Aorta (tissue), 5 donors: ENCODE results near the gene ST6GALNAC5. TPM values are rescaled to one million over a fixed set of nuclear protein-coding genes. Genes with fewer than 3 reads are reported as not detected.

Experiments used
- ATAC-seq: fragments of 200-7000 bp; cut with Tn5 transposase; one replicate; pipeline ENCODE4 v1.9.1; 2022; ENCODE audit warnings: moderate library complexity; ENCODE audit not compliant: low FRiP score
- DNase-seq, 2 donors: peaks; one replicate each; pipeline ENCODE4 v3.0.0-alpha.2; 2020
- H3K27ac ChIP-seq, 2 donors: one replicate each; pipeline ENCODE4 v1.5.1; 2013; ENCODE audit warnings: low read length in 2 of 2, mild to moderate bottlenecking in 2 of 2, moderate library complexity in 2 of 2, control low read depth in 1 of 2, inconsistent platforms in 1 of 2, low read depth in 1 of 2
- H3K27me3 ChIP-seq, 2 donors: one replicate each; pipeline ENCODE4 v1.6.1; 2013; ENCODE audit warnings: control low read depth in 1 of 2, low read length in 1 of 2, mild to moderate bottlenecking in 1 of 2, moderate library complexity in 1 of 2; ENCODE audit not compliant: insufficient read depth in 2 of 2, control insufficient read depth in 1 of 2
- H3K36me3 ChIP-seq, 2 donors: one replicate each; pipeline ENCODE4 v1.6.1; 2013; ENCODE audit warnings: control low read depth in 1 of 2, low read length in 1 of 2, mild to moderate bottlenecking in 1 of 2; ENCODE audit not compliant: insufficient read depth in 2 of 2, control insufficient read depth in 1 of 2
- H3K4me1 ChIP-seq, 2 donors: one replicate each; pipeline ENCODE4 v1.6.1; 2013; ENCODE audit warnings: low read length in 2 of 2, control low read depth in 1 of 2, mild to moderate bottlenecking in 1 of 2, moderate library complexity in 1 of 2; ENCODE audit not compliant: insufficient read depth in 2 of 2, control insufficient read depth in 1 of 2
- H3K4me3 ChIP-seq, 2 donors: one replicate each; pipeline ENCODE4 v1.5.1; 2013; ENCODE audit warnings: low read length in 2 of 2, control low read depth in 1 of 2, mild to moderate bottlenecking in 1 of 2
- H3K9me3 ChIP-seq: one replicate; pipeline ENCODE4 v1.6.1; 2013; ENCODE audit warnings: mild to moderate bottlenecking, low read length; ENCODE audit not compliant: control insufficient read depth
- WGBS, 2 donors: extraction: QIAGEN DNeasy Blood & Tissue Kit; methylation state at CpG; one replicate each; pipeline ENCODE4 v1.1.7; 2013; 5-methylcytosine and 5-hydroxymethylcytosine counted together
- intact Hi-C, 2 donors: fragments of 100-400 bp; cut with DNase I; formaldehyde crosslinking; loops; one replicate each; pipeline versions ENCODE4 v1.14.2 to v1.15.0; 2022
- polyA plus RNA-seq, 2 donors: library from polyadenylated mRNA; stranded (reverse); fragments of 200-250 nt; gene quantifications; one replicate each; pipeline ENCODE4 v1.2.3, GENCODE V29; 2013
- total RNA-seq, 2 donors: library from RNA; stranded (reverse); fragmentation: NEBNext Ultra II Directional; extraction: Animal tissue kit (Norgen Biotek cat#: 25700); gene quantifications; one replicate each; pipeline ENCODE4 v1.2.1, GENCODE V29; 2021
- donor health status: healthy with polysubstance abuse.
- donor health status: Bipolar disorder and iron deficiency.
- donor health status: DM: no; HTN: no; CAD: no.
- donor health status: DM: no; HTN: no; CAD: no.
- donor health status: DM: yes; HTN: yes; CAD: no.

Gene ST6GALNAC5
- total and polyA plus RNA-seq, 4 donors, result 2.6 to 11.7 (median 6.7) TPM

DNA sequence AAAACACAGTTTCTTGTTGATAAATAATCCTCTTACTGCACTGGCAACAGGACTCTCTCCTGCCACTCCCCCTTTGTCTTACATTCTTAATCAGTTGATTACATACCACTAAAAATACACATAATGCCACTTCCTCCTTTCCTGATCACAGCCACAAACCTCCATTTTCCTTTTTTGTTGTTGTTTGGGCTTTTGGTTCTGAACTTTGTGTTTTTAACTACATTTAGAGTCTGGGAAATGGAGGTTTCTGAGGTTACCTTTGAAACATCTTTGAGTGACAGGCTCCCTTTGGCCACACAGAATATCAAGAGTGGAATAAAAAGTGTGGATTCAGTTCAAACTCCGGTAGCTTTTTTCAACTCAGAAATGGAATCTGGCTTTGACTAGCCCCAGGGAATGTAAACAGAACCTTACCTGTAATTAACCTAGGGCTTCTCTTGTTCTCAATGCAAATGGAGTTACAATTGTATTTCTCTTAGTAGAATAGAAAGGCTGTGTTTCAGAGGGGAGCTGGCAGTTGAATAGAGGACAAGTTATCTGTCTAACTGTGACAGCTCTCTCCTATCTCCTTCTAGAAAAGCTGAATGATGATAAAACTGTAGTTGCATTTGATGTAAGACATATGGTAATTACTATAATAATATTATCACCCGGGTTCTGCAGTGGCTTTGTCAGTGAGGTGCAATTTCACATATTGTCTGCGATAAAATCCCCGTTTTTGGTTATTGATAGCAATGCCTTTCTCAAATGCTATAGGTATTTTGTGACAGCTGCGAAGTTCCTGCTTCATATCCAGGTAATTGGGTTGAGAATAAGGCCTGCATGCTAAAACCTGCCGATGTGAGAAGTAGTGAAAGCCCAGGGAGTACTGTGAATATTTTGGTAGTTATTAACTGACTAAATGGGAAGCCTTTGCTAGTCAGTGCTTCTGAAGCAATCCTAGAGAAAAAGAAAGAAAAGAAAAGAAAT is 66.9 kb downstream of the ST6GALNAC5 start:
- no peak overlapping the region for H3K4me3 ChIP-seq
- ATAC-seq, result no peak
- intact Hi-C loops, result no loop called here
- DNase-seq, result no peak
- peaks cover 0 to 3% of the 10 kb centered on the region in 2 donors for H3K4me1 ChIP-seq
- H3K9me3 ChIP-seq, result no peaks in the 10 kb centered on the region
- no peaks in the 10 kb centered on the region for H3K27me3 ChIP-seq
- 80 to 84% methylated on average over 6 of the region's 6 CpGs for WGBS, 2 donors
- H3K36me3 ChIP-seq, result no peaks in the 10 kb centered on the region
- H3K27ac ChIP-seq, result no peak overlapping the region

DNA sequence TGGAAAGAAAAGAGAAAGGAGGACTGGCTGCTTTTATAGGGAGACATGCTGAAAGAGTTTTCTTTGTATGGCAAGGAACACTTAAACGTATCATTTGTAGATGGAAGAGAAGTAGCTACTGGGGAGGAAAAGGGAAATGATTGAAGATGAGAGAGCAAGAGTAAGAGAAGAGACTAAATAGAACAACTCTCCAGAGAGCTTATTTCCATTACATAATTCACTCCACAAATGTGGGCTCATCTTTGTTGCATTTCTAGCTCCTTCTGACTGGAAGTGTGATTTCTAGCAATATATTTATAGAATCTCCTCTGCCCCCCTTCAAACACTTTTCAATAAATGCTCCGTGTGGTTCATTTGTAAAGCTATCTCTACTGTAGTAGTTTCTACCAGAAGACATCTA is 71.0 kb downstream of the ST6GALNAC5 start:
- Histone ChIP-seq H3K27me3 (no peaks in the 10 kb centered on the region), H3K4me1 (peaks cover 0 to 3% of the 10 kb centered on the region in 2 donors), H3K9me3 (no peaks in the 10 kb centered on the region), H3K36me3 (no peaks in the 10 kb centered on the region), H3K27ac (no peak overlapping the region), H3K4me3 (no peak overlapping the region)
- intact Hi-C loops, result no loop called here
- DNase-seq, result no peak
- WGBS, 2 donors, result 60 to 74% methylated on average over 2 of the region's 2 CpGs
- ATAC-seq, result no peak

DNA sequence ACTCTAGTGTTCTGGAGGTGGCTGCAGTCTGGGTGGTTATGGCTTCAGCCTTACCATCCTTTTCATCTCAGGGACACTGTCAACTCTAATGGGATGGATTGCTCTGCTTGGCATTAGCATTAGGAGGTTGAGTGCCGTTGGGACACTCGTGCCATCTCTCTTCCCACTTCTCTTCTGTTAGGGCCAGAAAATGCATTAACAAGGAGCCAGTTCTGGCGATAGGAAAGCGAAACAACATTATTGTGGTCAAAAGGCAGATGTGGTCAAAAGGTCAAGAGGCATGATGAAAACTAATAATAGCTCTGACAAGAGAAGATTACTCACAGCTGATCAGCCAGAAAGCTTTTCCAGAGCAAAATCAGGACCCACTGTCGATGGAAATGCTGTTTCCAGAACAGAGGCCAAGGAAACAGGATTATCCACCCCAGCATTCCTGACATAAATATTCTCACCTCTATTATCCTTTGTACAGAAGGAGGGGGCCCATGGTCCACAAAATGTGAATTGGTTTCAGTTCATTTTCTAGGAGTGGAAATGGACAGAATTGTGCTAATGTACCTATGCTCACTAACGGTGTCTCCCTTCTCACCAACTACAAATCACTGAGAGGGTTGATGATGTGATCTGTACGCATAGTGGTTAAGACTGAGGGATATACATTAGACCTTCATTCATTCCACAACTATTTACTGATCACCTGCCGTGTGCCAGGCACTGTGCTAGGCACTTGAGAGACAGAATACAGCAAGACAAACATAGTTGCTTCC is 72.0 kb downstream of the ST6GALNAC5 start:
- Histone ChIP-seq H3K36me3 (no peaks in the 10 kb centered on the region), H3K4me3 (no peak overlapping the region), H3K27me3 (no peaks in the 10 kb centered on the region), H3K9me3 (no peaks in the 10 kb centered on the region), H3K27ac (no peak overlapping the region), H3K4me1 (no peaks in the 10 kb centered on the region)
- ATAC-seq, result no peak
- no peak for DNase-seq
- 83 to 85% methylated on average over 8 of the region's 8 CpGs for WGBS, 2 donors
- intact Hi-C loops, result no loop called here

DNA sequence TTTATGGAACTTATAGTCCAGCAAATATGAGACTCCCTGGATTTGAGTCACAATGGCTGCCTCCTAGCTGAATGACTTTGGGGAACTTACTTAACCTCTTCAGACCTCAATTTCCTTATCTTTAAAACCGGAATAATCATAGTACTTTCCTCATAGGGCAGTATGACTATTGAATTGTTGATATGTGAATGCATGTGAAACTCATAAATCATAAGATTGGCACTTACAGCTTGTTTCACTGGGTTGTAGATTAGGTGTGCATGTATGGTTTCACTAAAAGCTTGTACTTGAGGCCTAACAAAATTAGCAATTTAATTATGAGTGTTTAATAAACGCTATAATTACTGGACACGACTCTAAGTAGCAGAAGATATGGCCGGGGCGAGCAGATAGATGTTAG is 72.5 kb downstream of the ST6GALNAC5 start:
- intact Hi-C loops, result no loop called here
- H3K36me3 ChIP-seq, result no peaks in the 10 kb centered on the region
- H3K4me3 ChIP-seq, result no peak overlapping the region
- ATAC-seq, result no peak
- no peaks in the 10 kb centered on the region for H3K4me1 ChIP-seq
- no peak overlapping the region for H3K27ac ChIP-seq
- 89 to 90% methylated on average over 5 of the region's 5 CpGs for WGBS, 2 donors
- no peaks in the 10 kb centered on the region for H3K9me3 ChIP-seq
- DNase-seq, result no peak
- H3K27me3 ChIP-seq, result no peaks in the 10 kb centered on the region

DNA sequence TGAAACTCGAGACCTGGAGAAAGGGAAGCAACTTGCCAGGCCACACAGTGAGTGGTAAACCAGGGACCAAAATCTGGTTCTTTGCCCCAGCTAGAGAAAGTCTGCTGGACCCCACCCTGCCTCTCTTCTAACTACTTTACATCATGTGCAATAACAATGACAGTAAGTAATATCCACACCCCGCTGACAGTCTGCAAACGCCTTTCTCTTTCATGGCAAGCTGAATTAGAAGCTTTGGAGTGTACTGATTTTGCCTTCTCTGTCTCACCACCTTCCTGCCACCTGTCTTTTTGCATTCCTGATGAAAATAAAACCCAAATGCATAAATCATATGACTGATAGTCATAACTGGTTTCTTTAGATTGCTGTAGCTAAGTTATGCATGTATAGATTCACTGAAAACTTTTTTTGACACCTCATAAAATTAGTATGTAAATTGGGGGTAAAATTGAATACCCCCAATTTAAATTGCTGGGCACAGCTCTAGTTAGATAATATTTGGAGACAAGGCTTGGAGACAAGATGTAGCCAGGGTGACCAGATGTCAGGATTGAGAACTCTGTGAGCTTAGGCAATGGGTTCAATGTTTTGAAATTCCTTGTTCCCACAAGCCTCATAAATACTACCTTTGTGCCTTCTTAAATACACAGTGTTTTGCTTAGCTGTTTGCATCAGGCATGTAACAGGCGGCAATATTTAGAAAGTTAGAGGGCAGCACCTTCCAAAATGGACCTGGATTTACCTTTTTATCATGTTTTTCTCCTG is 73.5 kb downstream of the ST6GALNAC5 start:
- Histone ChIP-seq H3K9me3 (no peaks in the 10 kb centered on the region), H3K27me3 (no peaks in the 10 kb centered on the region), H3K27ac (no peak overlapping the region), H3K36me3 (no peaks in the 10 kb centered on the region), H3K4me1 (no peaks in the 10 kb centered on the region), H3K4me3 (no peak overlapping the region)
- intact Hi-C loops, result no loop called here
- 91 to 97% methylated on average over 4 of the region's 4 CpGs for WGBS, 2 donors
- ATAC-seq (no peak), DNase-seq (no peak)

DNA sequence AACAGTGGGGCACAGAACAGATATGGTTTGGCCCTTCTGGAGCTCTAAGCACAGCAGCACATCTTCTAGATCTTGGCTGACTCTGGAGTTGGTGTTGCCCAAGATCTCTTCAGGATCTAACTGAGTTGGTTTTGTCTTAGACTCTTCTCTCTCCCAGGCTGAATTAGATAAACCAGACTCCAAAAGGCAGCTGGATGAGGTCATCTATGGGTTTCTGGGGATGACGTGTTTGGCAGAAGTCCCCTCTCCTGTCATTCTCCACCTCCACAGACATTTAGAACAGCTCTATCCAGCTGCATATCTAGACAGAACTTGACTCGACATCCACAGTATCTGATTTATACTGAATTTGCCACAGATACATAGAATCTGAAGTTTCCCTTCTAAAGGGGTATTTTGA is 75.3 kb downstream of the ST6GALNAC5 start:
- H3K9me3 ChIP-seq, result no peaks in the 10 kb centered on the region
- 62 to 69% methylated on average over 2 of the region's 2 CpGs for WGBS, 2 donors
- no peaks in the 10 kb centered on the region for H3K36me3 ChIP-seq
- intact Hi-C loops, result no loop called here
- ATAC-seq, result peak; percentile 19
- no peaks in the 10 kb centered on the region for H3K27me3 ChIP-seq
- H3K4me3 ChIP-seq, result no peak overlapping the region
- H3K27ac ChIP-seq, result no peak overlapping the region
- DNase-seq, result no peak
- H3K4me1 ChIP-seq, result no peaks in the 10 kb centered on the region

DNA sequence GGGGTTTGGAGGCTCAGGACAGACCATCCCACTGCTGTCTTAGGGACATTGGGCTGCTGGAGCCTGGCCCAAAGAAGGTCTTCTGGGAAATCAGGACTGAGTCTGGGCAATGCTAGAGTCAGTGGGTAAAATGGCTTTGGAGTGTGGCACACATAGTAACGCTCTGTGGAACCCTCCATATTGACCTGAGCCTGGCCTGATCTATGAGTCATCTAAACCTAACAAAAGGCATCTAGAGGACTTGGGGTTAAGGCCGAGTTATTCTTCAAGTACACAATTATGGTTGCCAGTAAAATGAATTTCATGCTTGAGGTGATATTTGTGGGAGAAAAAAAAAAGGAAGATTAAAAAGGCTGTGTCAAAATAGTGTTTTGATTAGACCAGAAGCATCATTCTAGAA is 77.7 kb downstream of the ST6GALNAC5 start:
- Histone ChIP-seq H3K36me3 (no peaks in the 10 kb centered on the region), H3K4me3 (no peak overlapping the region), H3K4me1 (no peaks in the 10 kb centered on the region), H3K27me3 (no peaks in the 10 kb centered on the region), H3K9me3 (no peaks in the 10 kb centered on the region), H3K27ac (no peak overlapping the region)
- WGBS, 2 donors, result 73 to 75% methylated on average over 2 of the region's 2 CpGs
- ATAC-seq, result no peak
- intact Hi-C loops, result no loop called here
- DNase-seq, result no peak

DNA sequence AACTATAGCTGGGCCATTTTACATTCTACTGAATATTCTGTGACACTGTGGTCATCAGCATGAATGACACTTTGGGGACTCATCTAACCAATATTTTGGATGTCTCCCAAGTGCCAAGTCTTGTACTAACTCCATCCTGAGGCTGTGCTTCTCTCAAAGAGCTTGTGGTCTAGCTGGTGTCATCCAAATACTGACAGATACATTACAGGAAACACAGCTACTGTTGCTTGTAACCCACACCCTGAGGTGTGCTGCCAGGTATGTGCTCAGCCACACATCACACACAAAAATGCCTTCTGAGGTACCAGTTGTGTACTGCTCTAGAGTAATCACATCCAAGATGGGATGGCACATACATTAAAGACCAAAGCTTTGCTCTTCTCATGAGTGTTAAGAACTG is 81.6 kb downstream of the ST6GALNAC5 start:
- H3K27me3 ChIP-seq, result no peaks in the 10 kb centered on the region
- H3K4me1 ChIP-seq, result no peaks in the 10 kb centered on the region
- H3K27ac ChIP-seq, result no peak overlapping the region
- no peaks in the 10 kb centered on the region for H3K9me3 ChIP-seq
- intact Hi-C loops, result no loop called here
- H3K4me3 ChIP-seq, result no peak overlapping the region
- no peaks in the 10 kb centered on the region for H3K36me3 ChIP-seq
- ATAC-seq (no peak), DNase-seq (no peak)
